ENCODE data around the gene CPT1B. TPM values are rescaled to one million over a fixed set of nuclear protein-coding genes. Genes with fewer than 3 reads are reported as not detected.

The CPT1B gene
- total and polyA plus RNA-seq, 2 donors (not counting 3 experiments of a cell fraction or from before 2014, with no cell fraction given): 7.1 TPM

DNA sequence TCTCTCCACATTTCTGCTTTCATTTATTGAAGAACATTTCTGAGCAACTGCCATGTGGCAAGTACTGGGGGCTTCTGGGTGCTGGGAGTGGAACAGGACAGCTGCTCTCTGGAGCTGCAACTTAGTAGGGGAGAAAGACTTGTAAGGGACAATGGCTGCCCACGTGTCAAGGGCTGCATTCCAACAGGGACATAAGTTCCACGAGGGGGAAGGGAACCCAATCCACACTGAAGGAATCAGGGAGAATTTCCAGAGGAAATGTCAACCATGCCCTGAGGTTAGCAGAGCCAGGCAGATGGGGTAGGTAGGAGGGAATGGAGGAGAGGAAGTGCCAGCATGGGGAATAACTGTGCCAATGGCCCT is 24.1 kb upstream of the CPT1B start:
- Histone ChIP-seq H3K9me3 (replicated peaks; ENCODE audit: control insufficient read depth, insufficient read depth, low read length) (no peaks in the 10 kb centered on the region), H2AFZ (ENCODE audit: low read depth, low read length) (no peak overlapping the region), H3K27ac (ENCODE audit: insufficient read depth, low read depth, low read length) (no peak overlapping the region), H3K9me1 (replicated peaks; ENCODE audit: control insufficient read depth, extremely low read depth, insufficient read depth, low read length) (no peaks in the 10 kb centered on the region), H3K9ac (replicated peaks; ENCODE audit: extremely low read depth, insufficient read depth, low read length) (no peak overlapping the region), H3K4me2 (ENCODE audit: insufficient read depth, low read length) (no peak overlapping the region), H3K27me3 (ENCODE audit: control insufficient read depth in 2 of 2, insufficient read depth in 2 of 2, low read length in 2 of 2) (peaks cover 32 to 37% of the 10 kb centered on the region in 2 experiments), H3K4me1 (ENCODE audit: control insufficient read depth, extremely low read depth, insufficient read depth, low read length) (no peaks in the 10 kb centered on the region), H3K36me3 (ENCODE audit: control insufficient read depth in 2 of 2, extremely low read depth in 1 of 2, insufficient read depth in 2 of 2, low read length in 2 of 2) (no peaks in the 10 kb centered on the region), H4K20me1 (replicated peaks; ENCODE audit: control insufficient read depth, extremely low read depth, insufficient read depth, low read length) (no peaks in the 10 kb centered on the region), H3K79me2 (ENCODE audit: control insufficient read depth, insufficient read depth, low read length) (no peaks in the 10 kb centered on the region), H3K4me3 (replicated peaks in 1 of 3; ENCODE audit: insufficient read depth in 1 of 3, low read depth in 1 of 3, low read length in 3 of 3) (no peak overlapping the region)
- intact Hi-C loops (cut with micrococcal nuclease) (no loop called here), dilution Hi-C loops (cut with MboI; ENCODE audit: extremely low pct_ligation_motif_present, low sequenced_read_pairs) (no loop called here)
- DNase-seq (ENCODE audit: low read depth, low spot score): no peak
- ChIA-PET CTCF (interaction anchor here (1.2 kb wide), 1 partner anchor 46 kb away, joined by 3 read pairs; no protein-coding TSS in a partner anchor), POLR2A (no interaction called here)
- BruUV-seq (replicated peaks): no TSS peak
- no peak for FAIRE-seq
- TF ChIP-seq EZH2 (IDR thresholded peaks at IDR 0.05; ENCODE audit: borderline replicate concordance, low read depth, low read length, severe bottlenecking) (peak; percentile 46), POLR2AphosphoS5 (IDR thresholded peaks at IDR 0.05; ENCODE audit: insufficient read depth, low read depth, low read length) (no peak)

GRCh38 chr22:50601669-50602337 is 23.6 kb upstream of the CPT1B start:
- FAIRE-seq (no peak), DNase-seq (ENCODE audit: low read depth, low spot score) (no peak)
- ChIA-PET CTCF (interaction anchor here (0.8 kb wide), 1 partner anchor 19 kb away, joined by 3 read pairs; no protein-coding TSS in a partner anchor), POLR2A (interaction anchor here (0.5 kb wide), 1 partner anchor 9 kb away, joined by 4 read pairs; no protein-coding TSS in a partner anchor)
- Histone ChIP-seq H3K4me2 (ENCODE audit: insufficient read depth, low read length) (no peak overlapping the region), H3K4me3 (replicated peaks in 1 of 3; ENCODE audit: insufficient read depth in 1 of 3, low read depth in 1 of 3, low read length in 3 of 3) (no peak overlapping the region), H3K36me3 (ENCODE audit: control insufficient read depth in 2 of 2, extremely low read depth in 1 of 2, insufficient read depth in 2 of 2, low read length in 2 of 2) (no peaks in the 10 kb centered on the region), H4K20me1 (replicated peaks; ENCODE audit: control insufficient read depth, extremely low read depth, insufficient read depth, low read length) (no peaks in the 10 kb centered on the region), H3K9me1 (replicated peaks; ENCODE audit: control insufficient read depth, extremely low read depth, insufficient read depth, low read length) (no peaks in the 10 kb centered on the region), H3K79me2 (ENCODE audit: control insufficient read depth, insufficient read depth, low read length) (no peaks in the 10 kb centered on the region), H3K27me3 (ENCODE audit: control insufficient read depth in 2 of 2, insufficient read depth in 2 of 2, low read length in 2 of 2) (peaks cover 35 to 37% of the 10 kb centered on the region in 2 experiments), H3K4me1 (ENCODE audit: control insufficient read depth, extremely low read depth, insufficient read depth, low read length) (no peaks in the 10 kb centered on the region), H3K27ac (ENCODE audit: insufficient read depth, low read depth, low read length) (no peak overlapping the region), H3K9me3 (replicated peaks; ENCODE audit: control insufficient read depth, insufficient read depth, low read length) (no peaks in the 10 kb centered on the region), H2AFZ (ENCODE audit: low read depth, low read length) (no peak overlapping the region), H3K9ac (replicated peaks; ENCODE audit: extremely low read depth, insufficient read depth, low read length) (no peak overlapping the region)
- intact Hi-C loops (cut with micrococcal nuclease): no loop called here
- dilution Hi-C loops (cut with MboI; ENCODE audit: extremely low pct_ligation_motif_present, low sequenced_read_pairs): no loop called here
- BruUV-seq (replicated peaks): no TSS peak
- TF ChIP-seq POLR2AphosphoS5 (IDR thresholded peaks at IDR 0.05; ENCODE audit: insufficient read depth, low read depth, low read length) (no peak), FOS (IDR thresholded peaks at IDR 0.05; ENCODE audit: borderline replicate concordance, insufficient read depth, low read length) (no peak), MAX (IDR thresholded peaks at IDR 0.05; ENCODE audit: insufficient read depth, insufficient read length) (no peak), JUN (IDR thresholded peaks at IDR 0.05; ENCODE audit: borderline replicate concordance, insufficient read depth, insufficient read length, low read depth) (no peak), MYC (IDR thresholded peaks at IDR 0.05; ENCODE audit: low read depth, low read length) (no peak), POLR2A (IDR thresholded peaks at IDR 0.05; ENCODE audit: low read depth, low read length) (no peak), EZH2 (IDR thresholded peaks at IDR 0.05; ENCODE audit: borderline replicate concordance, low read depth, low read length, severe bottlenecking) (no peak), CTCF (IDR thresholded peaks at IDR 0.05; ENCODE audit: extremely low read depth in 1 of 2, insufficient read depth in 1 of 2, low read depth in 1 of 2, low read length in 2 of 2) (no peak), GATA2 (IDR thresholded peaks at IDR 0.05; ENCODE audit: insufficient read depth, insufficient read length, low read depth, low read length) (no peak)

Measured in endothelial cell of umbilical vein (primary cell).